Thymus (tissue), 11 donors: ENCODE measurements around the gene NR5A1. TPM values are rescaled to one million over a fixed set of nuclear protein-coding genes. Genes with fewer than 3 reads are reported as not detected.
A peak's percentile ranks its signal among the peaks of the same experiment; 100 is the strongest.

Source experiments
- DNase-seq, 9 donors: peaks; one replicate each; pipeline ENCODE4 v3.0.0-alpha.2; 2013; ENCODE audit warnings: low spot score in 9 of 9, low read depth in 6 of 9, missing footprints in 1 of 9
- H3K27ac ChIP-seq, 2 donors: one replicate each; pipeline ENCODE4 v1.5.1; 2013; ENCODE audit warnings: control low read depth in 1 of 2, low read depth in 1 of 2, low read length in 1 of 2, mild to moderate bottlenecking in 1 of 2, moderate library complexity in 1 of 2
- H3K27me3 ChIP-seq, 2 donors: one replicate each; pipeline ENCODE4 v1.5.1; 2013; ENCODE audit warnings: low read length in 1 of 2; ENCODE audit not compliant: control insufficient read depth in 2 of 2, insufficient read depth in 1 of 2
- H3K36me3 ChIP-seq, 2 donors: one replicate each; pipeline ENCODE4 v1.5.1; 2013; ENCODE audit warnings: low read length in 1 of 2, mild to moderate bottlenecking in 1 of 2, moderate library complexity in 1 of 2; ENCODE audit not compliant: control insufficient read depth in 2 of 2, insufficient read depth in 2 of 2
- H3K4me1 ChIP-seq, 2 donors: one replicate each; pipeline ENCODE4 v1.5.1; 2013; ENCODE audit warnings: low read length in 2 of 2; ENCODE audit not compliant: control insufficient read depth in 2 of 2, insufficient read depth in 2 of 2
- H3K4me3 ChIP-seq, 2 donors: one replicate each; pipeline ENCODE4 v1.5.1; 2013; ENCODE audit warnings: low read length in 2 of 2, control low read depth in 1 of 2, mild to moderate bottlenecking in 1 of 2
- H3K9me3 ChIP-seq, 2 donors: one replicate each; pipeline ENCODE4 v1.5.1; 2013; ENCODE audit warnings: low read length in 1 of 2, mild to moderate bottlenecking in 1 of 2; ENCODE audit not compliant: control insufficient read depth in 2 of 2, insufficient read depth in 1 of 2
- WGBS: extraction: QIAGEN DNeasy Blood & Tissue Kit; methylation state at CpG from one replicate; pipeline ENCODE4 v1.1.7; 2013; 5-methylcytosine and 5-hydroxymethylcytosine counted together
- polyA plus RNA-seq: library from polyadenylated mRNA; stranded (reverse); fragments of 200-250 nt; gene quantifications from one replicate; pipeline ENCODE4 v1.2.3, GENCODE V29; 2013
- total RNA-seq: library from RNA; stranded (reverse); fragments of 120-200 nt; gene quantifications from one replicate; pipeline ENCODE4 v1.2.4, GENCODE V29; 2013
- donor health status: healthy.

The NR5A1 gene
- total and polyA plus RNA-seq, 2 donors = 0.46 to 0.52 TPM

DNA sequence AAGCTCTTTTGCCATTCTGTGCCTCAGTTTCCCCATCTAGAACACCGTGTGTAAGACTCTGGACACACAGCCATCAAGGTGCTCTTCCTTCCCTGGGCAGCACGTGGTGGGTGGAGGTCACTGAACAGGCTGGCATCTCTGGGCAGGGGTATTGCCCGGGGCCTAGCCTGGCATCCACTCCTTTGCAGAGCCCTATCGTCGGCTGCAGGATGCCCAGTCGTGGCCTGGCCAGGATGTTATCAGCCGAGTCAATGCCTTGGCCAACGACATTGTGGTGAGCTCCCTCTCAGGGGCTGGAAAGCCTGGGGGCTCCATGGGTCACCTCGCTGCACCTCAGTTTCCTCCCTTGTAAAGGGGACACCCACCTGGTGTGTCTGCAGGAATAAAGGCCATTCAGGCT, 52.9 kb downstream of the NR5A1 start:
- WGBS = 89% methylated on average over 9 of the region's 9 CpGs
- peaks cover 0 to 10% of the 10 kb centered on the region in 2 donors for H3K4me1 ChIP-seq
- H3K27ac ChIP-seq = no peak overlapping the region
- H3K36me3 ChIP-seq = no peaks in the 10 kb centered on the region
- H3K27me3 ChIP-seq = peaks cover 34 to 56% of the 10 kb centered on the region in 2 donors
- no peak for DNase-seq
- peaks cover 0 to 4% of the 10 kb centered on the region in 2 donors for H3K9me3 ChIP-seq
- no peak overlapping the region for H3K4me3 ChIP-seq

DNA sequence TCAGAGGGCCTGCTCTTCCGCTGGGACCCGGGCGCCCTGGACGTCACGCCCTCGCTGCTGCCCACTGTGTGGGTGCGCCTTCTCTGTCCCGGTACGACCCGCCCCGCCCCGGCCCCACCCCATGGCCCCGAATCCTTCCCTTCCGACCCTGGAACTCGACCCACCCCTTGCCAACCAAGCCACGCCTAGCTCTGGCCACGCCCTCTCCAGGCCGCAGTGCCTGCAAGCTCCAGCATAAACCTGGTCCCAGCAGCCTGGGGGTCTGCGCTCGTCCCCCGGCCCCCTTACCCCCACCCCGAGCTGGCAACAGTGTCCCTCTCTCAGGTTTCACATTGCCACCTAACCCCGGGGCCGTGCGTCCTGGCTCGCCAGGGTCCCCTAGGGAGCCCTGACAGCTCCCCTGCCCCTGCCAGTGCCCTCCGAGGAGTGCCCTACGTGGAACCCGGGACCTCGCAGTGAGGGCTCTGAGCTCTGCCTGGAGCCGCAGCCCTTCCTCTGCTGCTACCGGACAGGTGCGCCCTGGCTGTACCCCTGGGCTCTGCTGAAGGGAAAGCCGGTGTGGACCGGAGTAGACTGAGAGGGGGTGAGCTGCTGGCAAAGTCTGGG, 53.5 kb downstream of the NR5A1 start:
- Histone ChIP-seq H3K27ac (no peak overlapping the region), H3K36me3 (no peaks in the 10 kb centered on the region), H3K27me3 (peaks cover 34 to 60% of the 10 kb centered on the region in 2 donors), H3K4me1 (peaks cover 0 to 10% of the 10 kb centered on the region in 2 donors), H3K4me3 (no peak overlapping the region), H3K9me3 (peaks cover 0 to 4% of the 10 kb centered on the region in 2 donors)
- DNase-seq = no peak
- 35% methylated on average over 35 of the region's 35 CpGs for WGBS

DNA sequence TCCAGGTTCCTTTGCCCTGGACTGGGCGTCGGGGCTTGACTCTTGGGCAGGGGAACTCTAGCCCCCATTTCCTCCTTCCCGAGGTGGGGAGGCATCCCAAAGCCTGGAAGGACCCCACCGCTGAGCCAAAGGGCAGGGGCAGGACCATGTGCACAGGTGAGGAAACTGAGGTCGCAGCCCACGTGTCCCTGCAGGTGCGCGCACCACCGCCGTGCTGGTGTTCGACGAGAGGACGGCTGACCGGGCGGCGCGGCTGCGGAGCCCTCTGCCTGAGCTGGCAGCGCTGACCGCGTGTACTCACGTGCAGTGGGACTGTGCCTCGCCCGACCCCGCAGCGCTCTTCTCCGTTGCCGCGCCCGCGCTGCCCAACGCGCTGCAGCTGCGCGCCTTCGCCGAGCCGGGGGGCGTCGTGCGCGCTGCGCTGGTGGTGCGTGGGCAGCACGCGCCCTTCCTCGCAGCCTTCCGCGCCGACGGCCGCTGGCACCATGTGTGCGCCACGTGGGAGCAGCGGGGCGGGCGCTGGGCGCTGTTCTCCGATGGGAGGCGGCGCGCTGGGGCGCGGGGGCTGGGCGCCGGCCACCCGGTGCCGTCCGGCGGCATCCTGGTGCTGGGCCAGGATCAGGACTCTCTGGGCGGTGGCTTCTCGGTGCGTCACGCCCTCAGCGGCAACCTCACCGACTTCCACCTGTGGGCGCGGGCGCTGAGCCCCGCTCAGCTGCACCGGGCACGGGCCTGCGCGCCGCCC, 54.2 kb downstream of the NR5A1 start:
- 43% methylated on average over 85 of the region's 85 CpGs for WGBS
- Histone ChIP-seq H3K27ac (no peak overlapping the region), H3K27me3 (peaks cover 34 to 67% of the 10 kb centered on the region in 2 donors), H3K4me3 (no peak overlapping the region), H3K36me3 (no peaks in the 10 kb centered on the region), H3K4me1 (peaks cover 0 to 10% of the 10 kb centered on the region in 2 donors), H3K9me3 (peaks cover 0 to 4% of the 10 kb centered on the region in 2 donors)
- DNase-seq = no peak

DNA sequence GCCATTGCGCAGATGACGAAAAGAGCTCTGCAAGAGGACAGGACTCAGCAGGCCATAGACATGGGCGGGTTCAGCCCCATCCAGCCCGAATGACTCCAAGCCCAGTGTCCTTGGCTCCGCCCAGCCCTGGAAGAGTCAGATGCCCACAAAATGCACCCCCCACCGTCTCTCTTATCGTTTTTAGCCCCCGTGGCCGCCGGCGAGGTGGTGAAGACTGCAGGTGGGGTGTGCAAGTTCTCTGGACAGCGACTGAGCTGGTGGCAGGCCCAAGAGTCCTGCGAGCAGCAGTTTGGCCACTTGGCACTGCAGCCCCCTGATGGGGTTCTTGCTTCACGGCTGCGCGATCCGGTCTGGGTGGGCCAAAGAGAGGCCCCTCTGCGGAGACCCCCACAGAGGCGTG, 54.9 kb downstream of the NR5A1 start:
- WGBS = 87% methylated on average over 19 of the region's 19 CpGs
- Histone ChIP-seq H3K9me3 (peaks cover 0 to 4% of the 10 kb centered on the region in 2 donors), H3K27ac (no peak overlapping the region), H3K27me3 (peaks cover 34 to 68% of the 10 kb centered on the region in 2 donors), H3K36me3 (no peaks in the 10 kb centered on the region), H3K4me3 (no peak overlapping the region), H3K4me1 (peaks cover 0 to 10% of the 10 kb centered on the region in 2 donors)
- DNase-seq = no peak

DNA sequence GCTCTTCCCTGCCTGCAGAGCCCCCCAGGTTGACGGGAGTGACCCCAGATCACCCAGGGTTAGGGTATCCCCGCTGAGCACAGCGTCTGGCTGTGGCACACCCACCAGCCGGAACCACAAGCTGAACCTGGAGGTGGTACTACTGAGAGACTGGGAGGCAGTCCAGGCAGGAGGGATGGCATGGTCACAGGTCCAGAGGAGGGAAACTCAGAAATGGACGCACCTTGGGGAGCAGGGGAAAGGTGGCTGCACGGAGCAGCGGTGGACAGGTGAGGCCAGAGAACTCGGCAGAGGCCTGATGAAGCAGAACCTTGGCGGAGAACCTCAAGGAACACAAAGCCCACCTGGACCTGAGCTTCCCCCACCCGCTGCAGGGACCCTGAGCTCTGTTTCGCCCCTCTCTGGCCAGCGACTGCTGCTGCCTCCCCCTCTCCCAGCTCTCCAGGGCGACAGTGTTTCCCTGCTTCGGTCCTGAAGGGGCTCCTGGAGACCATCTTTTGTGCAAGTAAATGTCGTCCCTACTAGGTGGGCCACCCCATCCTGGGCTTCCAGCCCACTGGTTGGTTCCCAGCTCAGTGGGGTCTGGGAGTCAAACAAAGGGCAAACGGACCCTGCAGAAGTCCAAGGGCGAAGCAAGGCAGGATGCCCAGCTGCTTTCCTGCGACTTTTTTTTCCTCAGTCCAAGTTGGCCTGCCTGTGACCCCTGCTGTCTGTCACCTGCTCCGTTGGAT, 56.1 kb downstream of the NR5A1 start:
- H3K27me3 ChIP-seq = peaks cover 34 to 68% of the 10 kb centered on the region in 2 donors
- DNase-seq = no peak
- H3K4me1 ChIP-seq = peaks cover 0 to 10% of the 10 kb centered on the region in 2 donors
- H3K36me3 ChIP-seq = no peaks in the 10 kb centered on the region
- 45% methylated on average over 19 of the region's 19 CpGs for WGBS
- no peak overlapping the region for H3K4me3 ChIP-seq
- H3K27ac ChIP-seq = no peak overlapping the region
- peaks cover 0 to 4% of the 10 kb centered on the region in 2 donors for H3K9me3 ChIP-seq

DNA sequence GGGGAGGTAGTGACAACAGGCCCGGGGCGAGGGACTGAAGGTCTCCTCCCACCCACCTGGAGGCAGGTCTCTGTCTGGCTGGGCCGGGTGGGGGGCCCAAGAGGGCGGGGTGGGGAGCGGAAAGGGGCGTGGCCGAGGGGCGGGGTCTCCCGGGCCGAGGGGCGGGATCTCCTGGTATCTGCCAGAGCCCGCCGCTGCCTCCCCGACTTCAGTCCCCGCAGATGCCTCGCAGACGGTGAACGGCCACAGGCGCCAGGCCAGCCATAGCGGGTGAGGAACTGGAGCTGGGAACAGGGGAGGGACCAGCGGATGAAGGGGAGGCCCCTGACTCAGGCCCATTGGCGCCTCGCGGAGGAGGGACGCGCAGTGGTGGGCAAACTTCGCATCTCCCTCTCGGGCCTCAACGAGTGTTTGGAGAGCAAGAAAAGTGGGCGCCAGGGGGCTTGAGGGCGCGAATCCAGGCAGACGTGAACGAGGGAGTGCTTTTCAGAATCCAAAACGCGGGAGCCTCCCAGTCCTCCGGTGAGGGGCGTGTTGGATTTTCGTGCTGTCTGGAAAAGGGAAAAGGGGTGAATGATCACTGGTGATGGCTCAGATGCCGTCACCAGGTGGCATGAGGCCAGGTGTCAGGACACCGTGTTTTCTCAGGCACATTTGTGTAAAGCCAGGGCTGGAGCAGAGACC, 56.8 kb downstream of the NR5A1 start, which contains the start of gene ADGRD2:
TSS of gene ADGRD2 (plus strand) at position 211 of the 684 bp plus-strand sequence. CDS start 1,216 bp downstream, outside the sequence.
- H3K4me3 ChIP-seq = no peak within 1 kb of the TSS
- peaks cover 34 to 68% of the 10 kb centered on the region in 2 donors for H3K27me3 ChIP-seq
- no peak within 1 kb of the TSS for H3K27ac ChIP-seq
- 8% methylated on average over 41 of the region's 41 CpGs for WGBS
- H3K4me1 ChIP-seq = peaks cover 0 to 10% of the 10 kb centered on the region in 2 donors
- H3K9me3 ChIP-seq = peaks cover 0 to 4% of the 10 kb centered on the region in 2 donors
- no peaks in the 10 kb centered on the region for H3K36me3 ChIP-seq
- DNase-seq = peak in 5 of 9 donors; percentile 4 to 34 (median 23)

DNA sequence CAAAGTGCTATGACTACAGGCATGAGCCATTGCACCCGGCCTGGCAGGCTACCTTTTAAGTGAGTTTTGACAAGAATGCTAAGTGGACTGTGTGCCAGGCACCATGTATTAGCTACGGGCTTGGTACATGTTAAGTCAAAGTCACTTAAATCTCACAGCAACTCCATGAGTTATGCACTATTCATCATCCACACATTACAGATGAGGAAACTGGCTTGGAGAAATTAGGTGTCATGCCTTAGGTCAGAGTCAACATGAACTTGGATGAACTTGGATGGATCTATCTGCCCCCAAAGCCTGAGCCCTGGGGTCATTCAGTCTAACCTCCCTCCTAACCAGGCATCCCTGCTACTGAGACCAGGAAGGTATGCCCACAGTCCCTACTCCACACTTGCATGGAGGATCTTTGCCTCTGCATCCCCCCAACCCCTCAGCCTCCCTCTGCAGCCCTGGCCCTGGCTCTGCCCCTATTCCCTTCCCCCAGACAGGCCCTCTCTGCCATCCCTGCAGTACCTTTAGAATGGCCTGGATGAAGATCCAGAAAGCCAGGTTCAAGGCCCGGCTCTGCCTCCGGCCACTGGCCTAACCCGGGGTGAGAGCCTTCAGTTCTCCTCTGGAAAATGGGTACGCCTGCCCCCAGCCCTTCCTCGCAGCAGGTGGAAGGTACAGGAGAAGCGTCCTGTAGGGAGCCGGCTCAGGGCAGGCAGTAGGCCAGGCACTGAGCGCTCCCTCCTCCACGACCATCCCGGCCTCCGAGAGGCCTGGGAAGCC, 57.6 kb downstream of the NR5A1 start:
- no peaks in the 10 kb centered on the region for H3K36me3 ChIP-seq
- H3K4me1 ChIP-seq = peaks cover 0 to 10% of the 10 kb centered on the region in 2 donors
- H3K4me3 ChIP-seq = no peak overlapping the region
- no peak overlapping the region for H3K27ac ChIP-seq
- peaks cover 0 to 4% of the 10 kb centered on the region in 2 donors for H3K9me3 ChIP-seq
- DNase-seq = no peak
- H3K27me3 ChIP-seq = peaks cover 33 to 63% of the 10 kb centered on the region in 2 donors
- WGBS = 97% methylated on average over 13 of the region's 13 CpGs

DNA sequence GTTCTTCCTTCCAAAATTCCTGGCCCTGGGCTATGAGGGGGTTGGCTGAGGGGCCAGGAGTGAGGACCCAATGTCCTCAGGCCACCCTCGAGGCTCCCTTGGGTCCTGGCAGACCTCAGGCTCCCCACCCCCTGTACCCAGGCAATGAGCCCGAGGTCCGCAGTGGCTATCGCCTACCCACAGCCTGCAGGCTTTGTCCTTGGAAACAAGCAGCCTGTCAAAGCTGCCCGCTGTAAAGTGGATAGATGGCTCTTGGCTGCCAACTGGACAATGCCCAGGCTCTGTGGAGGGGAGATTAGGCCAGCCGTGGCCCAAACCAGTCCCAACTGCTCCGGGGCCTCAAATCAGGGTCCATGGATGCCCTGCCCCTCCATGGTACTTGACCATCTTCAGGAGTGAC, 59.2 kb downstream of the NR5A1 start:
- Histone ChIP-seq H3K4me3 (no peak overlapping the region), H3K27ac (no peak overlapping the region), H3K9me3 (peaks cover 0 to 4% of the 10 kb centered on the region in 2 donors), H3K4me1 (peaks cover 0 to 10% of the 10 kb centered on the region in 2 donors), H3K36me3 (no peaks in the 10 kb centered on the region), H3K27me3 (peaks cover 20 to 49% of the 10 kb centered on the region in 2 donors)
- 95% methylated on average over 7 of the region's 7 CpGs for WGBS
- no peak for DNase-seq
